K562 (cell line): ENCODE measurements around the gene FBN3. TPM values are rescaled to one million over a fixed set of nuclear protein-coding genes. Genes with fewer than 3 reads are reported as not detected.

ENCODE experiments used
- ATAC-seq: fragments of 200-7000 bp; cut with Tn5 transposase; 3 replicates; pipeline ENCODE4 v1.9.1; 2020; ENCODE audit warnings: moderate library complexity
- BruUV-seq: library from RNA; stranded (reverse); fragments of 400-500 nt; replicated peaks from 2 replicates; lab custom pipeline; 2021; lab: Mats Ljungman, UMichigan
- CTCF ChIA-PET: fragments of 300-600 bp; formaldehyde crosslinking; extraction: SDS; loops from one replicate; lab custom pipeline; 2021; ENCODE audit warnings: low intra/inter-chr PET ratio; lab: Yijun Ruan, JAX
- POLR2A ChIA-PET: fragments of 300-600, 350-650 bp; sonication (Branson Sonifier 250); formaldehyde crosslinking; extraction: SDS; loops from one replicate; lab custom pipeline; 2021; ENCODE audit warnings: antibody characterized with exemption, inconsistent platforms; lab: Yijun Ruan, JAX
- DNase-seq, 4 experiments: peaks; one replicate each; pipeline versions ENCODE4 v3.0.0 to v3.0.0-alpha.2; 2011 to 2018; ENCODE audit warnings: low spot score in 3 of 4, mixed read lengths in 3 of 4; ENCODE audit errors: extremely low read depth in 1 of 4
- FAIRE-seq: peaks from 2 replicates; lab custom pipeline; 2011; peaks lifted over from hg19 to GRCh38; lab: Jason Lieb, UNC
- H2AFZ ChIP-seq: 2 replicates; pipeline ENCODE4 v1.6.0; 2011; ENCODE audit warnings: low read depth, low read length, control low read depth, inconsistent platforms
- H3K27ac ChIP-seq: fragments of 200-600 bp; 3 replicates; pipeline ENCODE4 v1.8.0; 2011; ENCODE audit warnings: low read depth, mild to moderate bottlenecking, control low read depth, inconsistent platforms, low read length, moderate library complexity, mixed read lengths; ENCODE audit errors: extremely low read depth
- H3K27me3 ChIP-seq, 2 experiments: fragments of 300-600 bp in 1 of 2; 2 replicates in 1 of 2; 3 replicates in 1 of 2; pipeline versions ENCODE4 v1.6.0 to v1.8.0; 2011; ENCODE audit warnings: inconsistent platforms in 2 of 2, low read length in 2 of 2, mild to moderate bottlenecking in 1 of 2, mixed read lengths in 1 of 2, moderate library complexity in 1 of 2; ENCODE audit not compliant: control insufficient read depth in 2 of 2, insufficient read depth in 2 of 2
- H3K36me3 ChIP-seq: fragments of 300-600 bp; 3 replicates; pipeline ENCODE4 v1.8.0; 2011; ENCODE audit warnings: mild to moderate bottlenecking, low read length, inconsistent platforms; ENCODE audit not compliant: control insufficient read depth, insufficient read depth
- H3K4me1 ChIP-seq, 2 experiments: fragments of 200-600 bp in 1 of 2; replicated peaks in 1 of 2; 2 replicates in 1 of 2; 3 replicates in 1 of 2; pipeline versions ENCODE4 v1.5.1 to v1.8.0; 2011; ENCODE audit warnings: inconsistent platforms in 2 of 2, low read length in 2 of 2, mild to moderate bottlenecking in 1 of 2, mixed read lengths in 1 of 2, moderate library complexity in 1 of 2; ENCODE audit not compliant: control insufficient read depth in 2 of 2, insufficient read depth in 2 of 2
- H3K4me2 ChIP-seq: 2 replicates; pipeline ENCODE4 v1.6.1; 2011; ENCODE audit warnings: low read length, control low read depth, inconsistent platforms, mixed read lengths; ENCODE audit not compliant: insufficient read depth
- H3K4me3 ChIP-seq: fragments of 200-600 bp; sonication (generic), shearing (Covaris generic); 2 replicates; pipeline ENCODE4 v1.5.1; 2016; ENCODE audit warnings: control low read depth, inconsistent platforms
- H3K79me2 ChIP-seq: fragments of 200-600 bp; 3 replicates; pipeline ENCODE4 v1.8.0; 2011; ENCODE audit warnings: low read length, inconsistent platforms; ENCODE audit not compliant: control insufficient read depth, insufficient read depth
- H3K9ac ChIP-seq, 2 experiments: 2 replicates each; pipeline versions ENCODE4 v1.6.0 to v1.6.1; 2011; ENCODE audit warnings: low read depth in 2 of 2, low read length in 2 of 2, control low read depth in 1 of 2, inconsistent platforms in 1 of 2, mild to moderate bottlenecking in 1 of 2, mixed read lengths in 1 of 2; ENCODE audit not compliant: insufficient read depth in 1 of 2
- H3K9me1 ChIP-seq: one replicate; pipeline ENCODE4 v1.6.0; 2011; ENCODE audit warnings: inconsistent platforms, mild to moderate bottlenecking, low read length, moderate library complexity; ENCODE audit not compliant: control insufficient read depth, insufficient read depth
- H3K9me3 ChIP-seq: replicated peaks from 2 replicates; pipeline ENCODE4 v1.5.1; 2011; ENCODE audit warnings: low read depth, low read length, inconsistent platforms; ENCODE audit not compliant: control insufficient read depth, insufficient read depth
- H4K20me1 ChIP-seq: replicated peaks from 2 replicates; pipeline ENCODE4 v1.6.1; 2011; ENCODE audit warnings: low read length, inconsistent platforms, mixed read lengths; ENCODE audit not compliant: control insufficient read depth, insufficient read depth
- EWSR1 ChIP-seq: fragments of 450-650 bp; IDR thresholded peaks from 2 replicates; pipeline ENCODE4 v1.6.1; 2018; ENCODE audit warnings: borderline replicate concordance, mild to moderate bottlenecking, low read depth, moderate library complexity; ENCODE audit not compliant: partially characterized antibody
- PCBP1 ChIP-seq: fragments of 200-400 bp; formaldehyde crosslinking; IDR thresholded peaks from 2 replicates; pipeline ENCODE4 v1.6.1; 2018; ENCODE audit warnings: mild to moderate bottlenecking, low read depth, low read length; ENCODE audit not compliant: poor library complexity, severe bottlenecking
- PCBP2 ChIP-seq: fragments of 200-400 bp; formaldehyde crosslinking; IDR thresholded peaks from 2 replicates; pipeline ENCODE4 v1.6.1; 2018; ENCODE audit warnings: low read length, low read depth, mild to moderate bottlenecking, moderate library complexity; ENCODE audit not compliant: poor library complexity, severe bottlenecking
- PHF21A ChIP-seq: fragments of 450-650 bp; IDR thresholded peaks from 2 replicates; pipeline ENCODE4 v1.6.1; 2017; ENCODE audit warnings: low read depth, borderline replicate concordance
- SRSF7 ChIP-seq: fragments of 200-400 bp; formaldehyde crosslinking; optimal IDR thresholded peaks from 2 replicates; pipeline ENCODE3; 2017; ENCODE audit warnings: mild to moderate bottlenecking, low read depth, low read length
- ZNF263 ChIP-seq: sonication (generic); formaldehyde crosslinking; IDR thresholded peaks from 2 replicates; pipeline ENCODE4 v1.8.0; 2022; ENCODE audit warnings: mild to moderate bottlenecking, missing genetic modification reagents, borderline replicate concordance
- WGBS: fragments of 100-300 bp; shearing (Covaris generic); methylation state at CpG from one replicate; pipeline ENCODE4 v1.1.6; 2016; ENCODE audit warnings: low coverage, mixed read lengths; ENCODE audit not compliant: insufficient coverage; ENCODE audit errors: missing lambda C conversion rate; 5-methylcytosine and 5-hydroxymethylcytosine counted together
- in situ Hi-C: fragments of 300-500 bp; cut with MboI; formaldehyde crosslinking; loops from 4 replicates; pipeline ENCODE4 v1.15.0; 2018; ENCODE audit warnings: inconsistent platforms, mixed read lengths
- intact Hi-C: fragments of 100-400 bp; cut with micrococcal nuclease; formaldehyde crosslinking; loops from 2 replicates; pipeline ENCODE4 v1.14.2; 2022
- polyA plus RNA-seq, 8 experiments: library from polyadenylated mRNA; depleted of rRNA in 4 of 8; stranded (reverse) in 5 of 8; unstranded in 3 of 8; fragments of >200 nt; fragmentation: Nextera tagmentation in 2 of 8; fragmentation: Illumina TruSeq in 1 of 8; extraction: Ambion mirVana in 2 of 8; extraction: Trizol in 1 of 8; gene quantifications; 2 replicates each; pipeline versions ENCODE4 v1.2.1 to v1.2.3, GENCODE V29; 2011 to 2014; ENCODE audit warnings: inconsistent platforms in 1 of 8, missing spikeins in 1 of 8
- total RNA-seq, 7 experiments: library from RNA; depleted of rRNA in 6 of 7; stranded (reverse); fragments of >200 nt in 6 of 7; fragmentation: Illumina TruSeq in 2 of 7; extraction: Trizol in 2 of 7; gene quantifications; 2 replicates each; pipeline versions ENCODE4 v1.2.1 to v1.2.3, GENCODE V29; 2011 to 2021; ENCODE audit warnings: low replicate concordance in 1 of 7
- TF ChIP-seq, protein P1 (sequence below): fragments of 200-800 bp; sonication (Bioruptor generic); IDR thresholded peaks from 2 replicates; pipeline ENCODE4 v1.6.1; 2017; ENCODE audit warnings: missing genetic modification characterization, missing compliant biosample characterization

The FBN3 gene
- total and polyA plus RNA-seq, 9 of the 15 experiments (the other 6 are each of a cell fraction or from before 2014, with no cell fraction given), result under 0.01 to 0.29 (median 0.01) TPM; not detected in 4

DNA sequence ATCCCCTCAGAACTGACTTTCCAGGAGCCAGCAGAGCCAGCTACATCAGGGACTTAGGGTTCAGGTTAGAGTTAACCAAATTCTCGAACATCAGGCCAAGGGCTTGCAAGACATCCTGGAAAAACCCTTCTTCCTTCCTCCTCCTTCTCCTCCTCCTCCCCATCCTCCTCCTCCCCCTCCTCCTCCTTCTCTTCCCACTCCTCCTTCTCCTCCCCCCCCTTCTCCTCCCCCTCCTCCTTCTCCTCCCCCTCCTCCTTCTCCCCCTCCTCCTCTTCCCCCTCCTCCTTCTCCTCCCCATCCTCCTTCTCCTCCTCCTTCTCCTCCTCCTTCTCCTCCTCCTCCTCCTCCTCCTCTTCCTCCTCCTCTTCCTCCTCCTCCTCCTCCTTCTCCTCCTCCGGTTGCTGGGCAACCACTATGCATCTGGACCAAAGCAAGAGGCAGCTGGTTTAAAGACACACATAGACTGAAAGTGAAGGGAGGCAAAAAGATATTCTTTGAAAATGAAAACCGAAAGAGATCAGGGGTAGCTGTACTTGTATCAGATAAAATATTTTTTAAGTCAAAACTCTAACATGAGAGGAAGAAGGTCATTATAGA lies 102.7 kb downstream of the FBN3 start:
- Histone ChIP-seq H3K4me1 (peaks cover 14 to 34% of the 10 kb centered on the region in 2 experiments), H3K9me1 (no peaks in the 10 kb centered on the region), H3K27ac (no peak overlapping the region), H2AFZ (no peak overlapping the region), H3K36me3 (no peaks in the 10 kb centered on the region), H3K79me2 (no peaks in the 10 kb centered on the region), H4K20me1 (no peaks in the 10 kb centered on the region), H3K4me2 (no peak overlapping the region; the same call in 1 of the 2 replicates), H3K9me3 (no peaks in the 10 kb centered on the region), H3K27me3 (no peaks in the 10 kb centered on the region), H3K4me3 (no peak overlapping the region), H3K9ac (peak overlapping the region in 1 of 2 experiments; percentile 84; a peak in 1 of 4 replicates)
- no TSS peak for BruUV-seq
- DNase-seq (no peak), FAIRE-seq (no peak), ATAC-seq (no peak)
- intact Hi-C loops (no loop called here), in situ Hi-C loops (no loop called here)
- POLR2A ChIA-PET, result interaction anchor here (0.7 to 2.6 kb wide), 3 partner anchors 11 to 14 kb away, joined by 3 to 10 read pairs (median 6); no protein-coding TSS in a partner anchor
- 16% methylated on average over 3 of the region's 3 CpGs for WGBS
- CTCF ChIA-PET, result no interaction called here
- TF ChIP-seq PCBP2, result peak; percentile 34
- TF ChIP-seq PCBP1, result peak; percentile 37
- peak; percentile 97 for TF ChIP-seq ZNF263
- TF ChIP-seq SRSF7, result no peak
- TF ChIP-seq, protein P1, sequence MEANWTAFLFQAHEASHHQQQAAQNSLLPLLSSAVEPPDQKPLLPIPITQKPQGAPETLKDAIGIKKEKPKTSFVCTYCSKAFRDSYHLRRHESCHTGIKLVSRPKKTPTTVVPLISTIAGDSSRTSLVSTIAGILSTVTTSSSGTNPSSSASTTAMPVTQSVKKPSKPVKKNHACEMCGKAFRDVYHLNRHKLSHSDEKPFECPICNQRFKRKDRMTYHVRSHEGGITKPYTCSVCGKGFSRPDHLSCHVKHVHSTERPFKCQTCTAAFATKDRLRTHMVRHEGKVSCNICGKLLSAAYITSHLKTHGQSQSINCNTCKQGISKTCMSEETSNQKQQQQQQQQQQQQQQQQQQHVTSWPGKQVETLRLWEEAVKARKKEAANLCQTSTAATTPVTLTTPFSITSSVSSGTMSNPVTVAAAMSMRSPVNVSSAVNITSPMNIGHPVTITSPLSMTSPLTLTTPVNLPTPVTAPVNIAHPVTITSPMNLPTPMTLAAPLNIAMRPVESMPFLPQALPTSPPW (CRISPR knock-in tag), result 0 out of 2 replicates have a peak, but pooled peaks have one; percentile 14
- no peak for TF ChIP-seq PHF21A
- TF ChIP-seq EWSR1, result no peak
